Activated naive CD4-positive, alpha-beta T cell treated with anti-CD3 and anti-CD28 coated beads for 36 hours (primary cell): Measurements from ENCODE around the gene ACTR6. TPM values are rescaled to one million over a fixed set of nuclear protein-coding genes. Genes with fewer than 3 reads are reported as not detected.
"Not testable (repeated sequence)": the region's sequence is repeated elsewhere in the genome, so short reads cannot be mapped to it uniquely, and the experiment has no call there.

Experiments used
- CTCF ChIA-PET: fragments of 350-600 bp; sonication (Branson Sonifier 250); formaldehyde crosslinking; loops from one replicate; lab custom pipeline; 2021; ENCODE audit warnings: antibody characterized with exemption; lab: Charles Lee
- DNase-seq: peaks from one replicate; pipeline ENCODE4 v3.0.0-alpha.2; 2020
- H3K27ac Mint-ChIP-seq: one replicate; pipeline ENCODE4 v1.8.0; 2021; ENCODE audit warnings: mild to moderate bottlenecking, mixed read lengths
- H3K27me3 Mint-ChIP-seq: one replicate; pipeline ENCODE4 v1.8.0; 2021; ENCODE audit warnings: low read depth, mixed read lengths
- H3K36me3 Mint-ChIP-seq: one replicate; pipeline ENCODE4 v1.8.0; 2021; ENCODE audit warnings: low read depth, mixed read lengths
- H3K4me1 Mint-ChIP-seq: one replicate; pipeline ENCODE4 v1.8.0; 2021; ENCODE audit warnings: low read depth, mixed read lengths
- H3K4me3 Mint-ChIP-seq: one replicate; pipeline ENCODE4 v1.8.0; 2021; ENCODE audit warnings: mild to moderate bottlenecking, moderate library complexity, mixed read lengths
- H3K9me3 Mint-ChIP-seq: one replicate; pipeline ENCODE4 v1.8.0; 2021; ENCODE audit warnings: mixed read lengths
- intact Hi-C: fragments of 100-400 bp; cut with micrococcal nuclease; formaldehyde crosslinking; loops from one replicate; pipeline ENCODE4 v1.15.1; 2023
- total RNA-seq, 2 experiments: library from RNA; stranded (reverse); gene quantifications; one replicate each; pipeline ENCODE4 v1.2.3, GENCODE V29; 2021

ACTR6 gene
- total RNA-seq, 2 experiments from 2014 or later, result 38.0 to 41.8 TPM

DNA sequence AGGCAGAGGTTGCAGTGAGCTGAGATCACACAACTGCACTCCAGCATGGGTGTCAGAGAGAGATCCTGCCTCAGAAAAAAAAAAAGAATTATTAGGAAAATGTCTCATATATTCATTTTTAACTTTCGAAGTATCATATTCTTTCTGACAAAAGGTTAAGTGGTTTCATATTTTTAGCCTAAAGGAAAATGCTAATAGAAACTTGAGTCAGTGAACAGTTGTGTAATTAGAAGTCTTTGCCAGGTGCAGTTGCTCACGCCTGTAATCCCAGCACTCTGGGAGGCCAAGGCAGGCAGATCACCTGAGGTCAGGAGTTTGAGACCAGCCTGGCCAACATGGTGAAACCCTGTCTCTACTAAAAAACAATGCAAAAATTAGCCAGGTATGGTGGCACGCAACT, 31.3 kb downstream of the ACTR6 start:
- H3K9me3 Mint-ChIP-seq, H3K36me3 Mint-ChIP-seq, H3K27me3 Mint-ChIP-seq, DNase-seq, intact Hi-C loops, H3K4me3 Mint-ChIP-seq, H3K4me1 Mint-ChIP-seq, H3K27ac Mint-ChIP-seq: not testable (repeated sequence)
- CTCF ChIA-PET, result interaction anchor here (1.5 kb wide), 1 partner anchor 322 kb away, joined by 4 read pairs; no protein-coding TSS in a partner anchor

DNA sequence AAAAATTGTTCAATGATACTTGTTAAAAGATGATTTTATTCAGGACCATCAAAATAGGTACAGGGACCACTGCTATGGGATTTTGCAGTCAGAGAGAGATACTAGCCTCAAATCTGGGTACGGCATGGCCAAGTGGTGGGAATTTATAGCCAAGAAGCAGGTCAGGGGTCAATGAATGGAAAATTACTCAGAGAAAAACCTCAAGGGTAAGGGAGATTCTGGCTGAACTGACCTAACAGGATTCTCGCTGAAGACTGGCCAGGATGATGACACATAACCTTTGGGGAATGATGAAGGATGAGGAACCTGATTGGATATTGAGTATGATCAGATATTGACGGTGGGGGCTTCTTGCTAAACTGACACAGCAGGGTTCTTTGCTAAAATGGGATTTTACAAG, 33.6 kb downstream of the ACTR6 start:
- Mint-ChIP-seq H3K9me3 (no peaks in the 10 kb centered on the region), H3K4me3 (no peak overlapping the region), H3K4me1 (no peaks in the 10 kb centered on the region), H3K27me3 (no peaks in the 10 kb centered on the region), H3K36me3 (no peaks in the 10 kb centered on the region), H3K27ac (no peak overlapping the region)
- CTCF ChIA-PET, result interaction anchor here (0.6 to 2.5 kb wide), 3 partner anchors 32 to 438 kb away, joined by 3 to 16 read pairs (median 9); partner anchors contain the start of genes DEPDC4 and SCYL2
- intact Hi-C loops, result loop anchor here (1.0 kb wide), 3 partner anchors 170 to 507 kb away; no protein-coding TSS in a partner anchor
- DNase-seq, result no peak

DNA sequence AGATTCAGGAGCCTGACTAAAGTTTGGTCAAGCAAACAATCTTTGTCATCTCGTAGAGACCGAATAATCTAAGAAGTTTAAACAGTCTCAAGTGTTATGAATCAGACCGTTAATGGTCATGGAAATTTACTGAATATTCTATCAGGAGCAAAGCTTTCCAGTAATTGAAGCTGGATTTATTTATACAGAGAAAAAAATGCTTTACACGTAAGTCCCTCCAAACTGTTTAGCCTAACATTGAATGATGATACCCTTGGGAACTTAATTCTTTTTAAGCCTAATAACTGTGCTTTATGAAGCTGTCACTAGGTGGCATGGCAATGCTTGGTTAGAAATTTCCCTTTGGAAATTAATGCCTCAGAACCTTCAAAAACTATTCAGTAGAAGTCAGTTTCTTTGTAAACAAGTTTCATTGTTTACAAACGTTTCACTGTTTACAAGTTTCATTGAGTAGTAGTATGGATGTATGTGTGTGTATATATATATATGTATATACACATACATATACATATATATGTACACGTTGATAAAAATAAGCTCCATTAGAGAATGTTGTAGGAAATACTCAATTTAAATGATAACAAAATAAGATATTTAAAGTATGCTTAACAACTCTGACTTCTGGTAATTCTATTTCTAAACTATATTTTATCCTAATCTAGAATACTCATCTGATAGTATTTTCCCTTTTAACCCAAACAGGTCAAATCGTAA, 34.1 kb downstream of the ACTR6 start:
- no peaks in the 10 kb centered on the region for H3K36me3 Mint-ChIP-seq
- H3K27me3 Mint-ChIP-seq, result no peaks in the 10 kb centered on the region
- H3K27ac Mint-ChIP-seq, result no peak overlapping the region
- intact Hi-C loops, result loop anchor here (1.0 kb wide), 4 partner anchors 170 to 507 kb away; no protein-coding TSS in a partner anchor
- no peak overlapping the region for H3K4me3 Mint-ChIP-seq
- H3K9me3 Mint-ChIP-seq, result no peaks in the 10 kb centered on the region
- CTCF ChIA-PET, result interaction anchor here (0.5 to 2.5 kb wide), 16 partner anchors 32 to 508 kb away, joined by 3 to 16 read pairs (median 4); partner anchors contain the start of genes DEPDC4 and SCYL2
- DNase-seq, result peak; percentile 9
- H3K4me1 Mint-ChIP-seq, result no peaks in the 10 kb centered on the region

DNA sequence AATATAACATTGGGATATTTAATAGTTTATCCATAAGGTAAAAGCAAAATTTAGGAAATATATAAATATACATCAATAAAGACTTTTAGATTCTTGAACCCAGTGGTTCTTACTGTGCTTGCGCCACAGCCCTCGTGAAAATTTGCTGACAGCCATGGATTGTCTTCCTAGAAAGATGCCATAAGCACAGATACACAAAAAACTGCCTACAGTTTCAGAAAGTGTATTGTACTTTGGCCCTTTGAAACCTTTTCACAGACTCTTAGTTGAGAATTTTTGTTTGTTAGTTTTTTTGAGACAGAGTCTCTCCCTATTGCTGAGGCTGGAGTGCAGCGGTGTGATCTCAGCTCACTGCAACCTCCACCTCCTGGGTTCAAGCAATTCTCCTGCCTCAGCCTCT, 38.2 kb downstream of the ACTR6 start:
- H3K27me3 Mint-ChIP-seq, result no peaks in the 10 kb centered on the region
- no peak overlapping the region for H3K4me3 Mint-ChIP-seq
- CTCF ChIA-PET, result interaction anchor here (0.5 to 0.7 kb wide), 2 partner anchors 15 to 309 kb away, joined by 4 to 5 read pairs; no protein-coding TSS in a partner anchor
- no peaks in the 10 kb centered on the region for H3K36me3 Mint-ChIP-seq
- H3K27ac Mint-ChIP-seq, result no peak overlapping the region
- H3K9me3 Mint-ChIP-seq, result no peaks in the 10 kb centered on the region
- H3K4me1 Mint-ChIP-seq, result no peaks in the 10 kb centered on the region
- no peak for DNase-seq
- intact Hi-C loops, result no loop called here

DNA sequence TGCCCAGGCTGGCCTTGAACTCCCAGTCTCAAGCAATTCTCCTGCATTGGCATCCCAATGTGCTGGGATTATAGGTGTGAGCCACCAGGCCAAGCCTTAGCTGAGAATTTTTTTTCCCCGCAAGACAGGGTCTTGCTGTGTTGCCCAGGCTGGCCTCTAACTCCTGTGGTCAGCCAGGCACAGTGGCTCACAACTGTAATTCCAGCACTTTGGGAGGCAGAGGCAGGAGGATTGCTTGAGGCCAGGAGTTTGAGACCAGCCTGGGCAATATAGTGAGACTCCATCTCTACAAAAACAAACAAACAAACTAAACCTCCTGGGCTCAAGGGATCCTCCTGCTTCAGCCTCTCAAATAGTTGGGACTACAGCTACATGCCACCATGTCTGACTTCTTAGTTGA, 39.0 kb downstream of the ACTR6 start:
- intact Hi-C loops, result no loop called here
- no peak for DNase-seq
- CTCF ChIA-PET, result interaction anchor here (0.5 to 0.7 kb wide), 2 partner anchors 16 to 121 kb away, joined by 5 to 6 read pairs; no protein-coding TSS in a partner anchor

DNA sequence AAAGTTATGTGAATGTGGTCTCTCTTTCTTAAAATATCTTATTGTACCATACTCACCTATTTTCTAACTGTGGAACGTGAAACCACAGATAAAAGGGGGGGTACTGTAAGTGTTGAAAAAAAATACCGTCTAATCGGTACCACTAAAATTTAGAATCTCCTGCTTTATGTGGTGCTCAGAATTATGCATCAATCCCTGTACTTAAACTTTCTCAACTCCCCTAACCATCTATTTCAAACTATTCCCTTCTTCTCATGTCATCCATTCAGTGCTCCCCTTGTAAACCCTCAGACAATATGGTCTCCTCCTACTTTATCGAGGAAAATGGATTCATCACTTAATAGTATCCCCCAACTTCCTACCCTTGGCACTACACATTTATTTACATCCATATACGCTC, 42.5 kb downstream of the ACTR6 start:
- DNase-seq, result no peak

More for the DNA sequence above, 39.0 kb downstream of the ACTR6 start:
- Mint-ChIP-seq H3K9me3 (no peaks in the 10 kb centered on the region), H3K4me3 (no peak overlapping the region), H3K27me3 (no peaks in the 10 kb centered on the region), H3K36me3 (no peaks in the 10 kb centered on the region), H3K4me1 (no peaks in the 10 kb centered on the region), H3K27ac (no peak overlapping the region)

DNA sequence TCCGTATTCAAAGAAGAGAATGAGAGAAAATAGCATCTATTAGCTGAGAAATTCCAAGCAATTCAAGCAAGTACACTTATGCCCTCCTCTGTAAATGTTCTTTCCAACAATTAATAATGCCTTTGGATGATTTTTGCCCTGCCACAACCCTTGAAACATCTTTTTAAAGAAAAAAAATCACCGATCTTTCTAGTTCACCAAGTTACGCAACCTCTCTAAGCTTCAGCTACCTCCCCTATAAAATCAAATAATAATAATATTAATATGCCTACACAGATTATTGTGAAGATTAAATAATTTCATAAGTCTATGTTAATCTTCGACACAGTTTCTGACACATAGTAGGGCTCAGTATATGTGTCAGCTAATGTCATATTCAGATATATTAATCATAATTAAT, 47.1 kb downstream of the ACTR6 start:
- Mint-ChIP-seq H3K27ac (no peak overlapping the region), H3K4me3 (no peak overlapping the region), H3K4me1 (no peaks in the 10 kb centered on the region), H3K36me3 (no peaks in the 10 kb centered on the region), H3K27me3 (no peaks in the 10 kb centered on the region), H3K9me3 (no peaks in the 10 kb centered on the region)
- CTCF ChIA-PET, result no interaction called here
- intact Hi-C loops, result no loop called here
- DNase-seq, result no peak

More for the DNA sequence above, 42.5 kb downstream of the ACTR6 start:
- Mint-ChIP-seq H3K36me3 (no peaks in the 10 kb centered on the region), H3K27me3 (no peaks in the 10 kb centered on the region), H3K27ac (no peak overlapping the region), H3K4me3 (no peak overlapping the region), H3K4me1 (no peaks in the 10 kb centered on the region), H3K9me3 (no peaks in the 10 kb centered on the region)
- intact Hi-C loops, result no loop called here
- CTCF ChIA-PET, result no interaction called here

DNA sequence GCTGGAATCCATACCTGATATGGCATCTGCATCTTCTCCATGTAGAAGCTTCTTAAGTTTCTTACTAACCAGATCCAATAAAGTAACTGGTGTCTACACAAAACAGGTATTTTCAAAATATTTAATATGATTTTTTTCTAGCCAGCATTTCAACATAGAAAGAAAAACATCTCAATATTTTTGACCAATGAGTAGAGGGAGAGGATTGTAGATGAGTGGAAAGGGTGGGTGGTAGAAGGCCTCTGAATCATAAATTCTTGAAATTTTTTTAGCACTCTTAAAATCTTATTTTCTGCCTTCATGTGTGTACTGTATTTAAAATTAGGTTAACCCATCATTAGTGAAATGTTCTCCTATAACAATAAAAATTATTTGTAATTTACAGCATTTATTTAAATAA, 48.3 kb downstream of the ACTR6 start:
- no peak for DNase-seq
- Mint-ChIP-seq H3K4me1 (no peaks in the 10 kb centered on the region), H3K27me3 (no peaks in the 10 kb centered on the region), H3K27ac (no peak overlapping the region), H3K4me3 (no peak overlapping the region), H3K9me3 (no peaks in the 10 kb centered on the region), H3K36me3 (no peaks in the 10 kb centered on the region)
- intact Hi-C loops, result no loop called here
- CTCF ChIA-PET, result no interaction called here

DNA sequence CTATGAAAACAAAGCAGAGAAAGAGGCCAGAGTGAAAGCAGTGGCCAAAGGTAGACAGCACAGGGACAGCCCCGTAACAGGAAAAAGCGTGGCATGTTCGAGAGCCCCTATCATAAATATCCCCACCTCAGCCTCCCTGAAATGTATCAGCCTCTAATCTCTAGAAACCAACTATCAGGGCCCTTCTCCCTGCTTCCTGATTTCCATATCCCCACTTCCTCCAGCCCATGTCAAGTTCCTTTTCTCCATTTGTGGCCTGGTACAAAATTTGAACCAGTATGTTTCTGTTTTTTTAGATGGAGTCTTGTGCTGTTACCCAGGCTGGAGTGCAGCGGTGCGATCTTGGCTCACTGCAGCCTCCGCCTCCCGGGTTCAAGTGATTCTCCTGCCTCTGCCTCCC, 49.3 kb downstream of the ACTR6 start:
- intact Hi-C loops, result no loop called here
- Mint-ChIP-seq H3K4me3 (no peak overlapping the region), H3K27ac (no peak overlapping the region), H3K36me3 (no peaks in the 10 kb centered on the region), H3K27me3 (no peaks in the 10 kb centered on the region), H3K9me3 (no peaks in the 10 kb centered on the region), H3K4me1 (no peaks in the 10 kb centered on the region)
- DNase-seq, result no peak
- CTCF ChIA-PET, result no interaction called here

DNA sequence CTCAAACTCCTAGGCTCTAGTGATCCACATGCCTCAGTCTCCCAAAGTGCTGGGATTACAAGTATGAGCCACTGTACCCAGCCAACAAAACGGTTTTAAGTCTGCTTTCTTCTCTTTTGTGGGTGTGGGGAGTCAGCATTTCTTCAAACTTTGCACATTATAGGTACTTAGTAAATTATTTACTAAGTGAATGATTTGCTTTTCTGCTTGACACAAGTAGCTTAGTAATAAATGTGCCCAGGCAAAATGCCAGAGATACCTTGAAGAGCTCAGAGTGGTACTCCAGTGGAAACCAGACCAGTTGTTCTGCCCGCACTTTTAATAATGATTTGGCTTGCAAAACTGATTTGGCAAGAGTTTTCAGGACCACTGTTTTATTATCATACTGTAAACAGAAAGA, 51.3 kb downstream of the ACTR6 start:
- DNase-seq, result no peak
- Mint-ChIP-seq H3K27me3 (no peaks in the 10 kb centered on the region), H3K36me3 (no peaks in the 10 kb centered on the region), H3K9me3 (no peaks in the 10 kb centered on the region), H3K4me3 (no peak overlapping the region), H3K4me1 (no peaks in the 10 kb centered on the region), H3K27ac (no peak overlapping the region)
- CTCF ChIA-PET, result interaction anchor here (0.6 kb wide), 1 partner anchor 181 kb away, joined by 3 read pairs; no protein-coding TSS in a partner anchor
- intact Hi-C loops, result no loop called here

DNA sequence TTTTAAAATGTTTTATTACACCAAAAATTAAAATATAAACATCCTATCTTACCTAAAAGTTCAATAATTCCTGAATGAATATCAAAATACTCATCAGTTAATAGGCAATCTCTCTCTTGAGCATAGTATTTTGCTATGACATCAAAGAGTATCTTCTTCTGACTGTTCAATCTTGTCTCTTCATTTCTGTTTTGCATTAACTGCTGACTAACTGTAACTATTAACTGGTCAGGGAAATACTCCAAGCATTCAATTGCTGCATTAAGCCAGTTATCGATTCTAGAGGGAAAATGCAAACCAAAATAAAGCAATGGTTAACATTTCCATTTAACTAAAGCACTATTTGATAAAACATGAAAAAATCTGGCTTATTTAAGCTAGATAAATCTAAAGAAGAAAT, 52.8 kb downstream of the ACTR6 start:
- intact Hi-C loops, result no loop called here
- Mint-ChIP-seq H3K27me3 (no peaks in the 10 kb centered on the region), H3K4me1 (peaks cover 4% of the 10 kb centered on the region), H3K36me3 (no peaks in the 10 kb centered on the region), H3K4me3 (no peak overlapping the region), H3K27ac (no peak overlapping the region), H3K9me3 (no peaks in the 10 kb centered on the region)
- no peak for DNase-seq
- CTCF ChIA-PET, result no interaction called here

DNA sequence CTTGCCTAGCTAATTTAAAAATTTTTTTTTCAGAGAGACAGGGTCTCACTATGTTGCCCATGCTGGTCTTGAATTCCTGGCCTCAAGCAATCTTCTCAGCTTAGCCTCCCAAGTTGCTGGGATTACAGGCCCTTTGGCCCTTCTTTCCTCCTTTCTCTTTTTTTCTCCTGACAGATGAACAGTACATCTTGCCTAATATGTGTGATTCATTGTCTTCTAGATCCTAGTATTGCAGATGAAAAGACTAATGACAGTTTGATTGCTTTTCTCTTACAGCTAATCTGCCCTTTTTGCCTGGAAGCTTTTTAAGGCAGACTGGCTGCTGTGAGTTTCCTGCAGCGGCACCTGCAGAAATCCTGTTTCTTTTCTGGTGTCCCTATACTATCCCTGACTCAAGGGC, 54.3 kb downstream of the ACTR6 start:
- no peaks in the 10 kb centered on the region for H3K9me3 Mint-ChIP-seq
- CTCF ChIA-PET, result no interaction called here
- no peak for DNase-seq
- no peak overlapping the region for H3K4me3 Mint-ChIP-seq
- no peaks in the 10 kb centered on the region for H3K27me3 Mint-ChIP-seq
- intact Hi-C loops, result no loop called here
- peaks cover 4% of the 10 kb centered on the region for H3K4me1 Mint-ChIP-seq
- no peak overlapping the region for H3K27ac Mint-ChIP-seq
- no peaks in the 10 kb centered on the region for H3K36me3 Mint-ChIP-seq

DNA sequence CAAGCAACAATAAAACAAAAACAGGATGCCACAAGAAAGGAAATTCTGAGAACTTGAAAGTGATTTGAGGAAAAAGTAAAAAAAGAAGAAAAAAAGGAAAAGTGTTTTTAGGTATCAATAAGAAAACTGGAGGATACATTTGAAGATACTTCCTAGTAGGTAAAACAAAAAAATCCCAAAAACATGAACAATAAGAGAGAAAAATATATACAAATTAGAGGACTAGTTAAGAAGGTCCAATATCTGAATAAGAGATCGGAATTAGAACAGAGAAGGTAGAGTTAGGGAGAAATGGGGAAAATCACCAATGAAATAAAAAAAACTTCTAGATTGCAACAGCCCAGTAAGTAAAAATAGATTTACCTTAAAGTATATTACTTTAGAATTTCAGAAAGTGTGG, 57.5 kb downstream of the ACTR6 start:
- no peak for DNase-seq
- H3K36me3 Mint-ChIP-seq, result no peaks in the 10 kb centered on the region
- no peaks in the 10 kb centered on the region for H3K9me3 Mint-ChIP-seq
- no peak overlapping the region for H3K4me3 Mint-ChIP-seq
- peaks cover 4% of the 10 kb centered on the region for H3K4me1 Mint-ChIP-seq
- CTCF ChIA-PET, result interaction anchor here (1.4 kb wide), 1 partner anchor 34 kb away, joined by 4 read pairs; no protein-coding TSS in a partner anchor
- intact Hi-C loops, result no loop called here
- no peak overlapping the region for H3K27ac Mint-ChIP-seq
- no peaks in the 10 kb centered on the region for H3K27me3 Mint-ChIP-seq
